OCI-LY7 (cell line): ENCODE results near the gene PCNA. TPM values are rescaled to one million over a fixed set of nuclear protein-coding genes. Genes with fewer than 3 reads are reported as not detected.
"Not testable (repeated sequence)": the region's sequence is repeated elsewhere in the genome, so short reads cannot be mapped to it uniquely, and the experiment has no call there.

ENCODE experiments used
- BruUV-seq: library from RNA; stranded (reverse); fragments of 400-500 nt; replicated peaks from 2 replicates; lab custom pipeline; 2021; lab: Mats Ljungman, UMichigan
- CTCF ChIA-PET: fragments of 300-600 bp; sonication (Branson Sonifier 250); formaldehyde crosslinking; loops from one replicate; lab custom pipeline; 2022; ENCODE audit warnings: antibody characterized with exemption; ENCODE audit not compliant: unreplicated experiment; lab: Charles Lee
- POLR2A ChIA-PET: fragments of 300-600 bp; sonication (Branson Sonifier 250); formaldehyde crosslinking; loops from one replicate; lab custom pipeline; 2022; ENCODE audit warnings: antibody characterized with exemption; lab: Charles Lee
- DNase-seq: peaks from one replicate; pipeline ENCODE4 v3.0.0-alpha.2; 2015; ENCODE audit warnings: low spot score
- H2AFZ ChIP-seq: fragments of 200-600 bp; sonication (generic), shearing (Covaris generic); 2 replicates; pipeline ENCODE4 v1.6.1; 2014; ENCODE audit warnings: mild to moderate bottlenecking, antibody characterized with exemption, low read length, moderate library complexity
- H3K27ac ChIP-seq: fragments of 200-600 bp; sonication (generic); 2 replicates; pipeline ENCODE4 v1.5.1; 2014; ENCODE audit warnings: mixed run types, low read depth, mild to moderate bottlenecking, moderate library complexity, low read length, inconsistent platforms; ENCODE audit not compliant: poor library complexity, severe bottlenecking
- H3K36me3 ChIP-seq: fragments of 200-600 bp; sonication (generic); 2 replicates; pipeline ENCODE4 v1.6.1; 2014; ENCODE audit warnings: mild to moderate bottlenecking, antibody characterized with exemption, low read length, moderate library complexity, mixed read lengths; ENCODE audit not compliant: insufficient read depth
- H3K4me1 ChIP-seq: fragments of 200-600 bp; sonication (generic); 2 replicates; pipeline ENCODE4 v1.5.1; 2014; ENCODE audit warnings: mild to moderate bottlenecking, low read length; ENCODE audit not compliant: insufficient read depth, poor library complexity, severe bottlenecking
- H3K4me2 ChIP-seq: fragments of 200-600 bp; sonication (generic); 2 replicates; pipeline ENCODE4 v1.6.1; 2014; ENCODE audit warnings: mild to moderate bottlenecking, low read length
- H3K4me3 ChIP-seq: fragments of 200-600 bp; sonication (generic); 2 replicates; pipeline ENCODE4 v1.5.1; 2014; ENCODE audit warnings: mild to moderate bottlenecking, low read depth, low read length; ENCODE audit not compliant: poor library complexity, severe bottlenecking
- H3K79me2 ChIP-seq: fragments of 200-600 bp; sonication (generic); 2 replicates; pipeline ENCODE4 v1.6.1; 2016; ENCODE audit warnings: low read depth, mild to moderate bottlenecking, low read length, moderate library complexity, mixed read lengths; ENCODE audit not compliant: insufficient read depth
- H3K9me2 ChIP-seq: fragments of 200-600 bp; sonication (generic); 2 replicates; pipeline ENCODE4 v1.6.1; 2016; ENCODE audit warnings: mild to moderate bottlenecking, low read length, mixed read lengths; ENCODE audit not compliant: insufficient read depth
- H3K9me3 ChIP-seq: fragments of 200-600 bp; sonication (generic); 2 replicates; pipeline ENCODE4 v1.6.1; 2014; ENCODE audit warnings: mild to moderate bottlenecking, mixed run types, low read length, mixed read lengths
- H4K20me1 ChIP-seq: fragments of 200-600 bp; sonication (generic); 2 replicates; pipeline ENCODE4 v1.6.1; 2014; ENCODE audit warnings: mild to moderate bottlenecking, antibody characterized with exemption, low read length, moderate library complexity, mixed read lengths; ENCODE audit not compliant: insufficient read depth
- EZH2phosphoT487 ChIP-seq: fragments of 200-600 bp; sonication (generic); IDR thresholded peaks from 2 replicates; pipeline ENCODE4 v1.6.1; 2018; ENCODE audit warnings: low read depth, borderline replicate concordance, mild to moderate bottlenecking, mixed run types, antibody characterized with exemption, low read length, moderate library complexity, mixed read lengths
- intact Hi-C: fragments of 100-400 bp; cut with micrococcal nuclease; formaldehyde crosslinking; loops from one replicate; pipeline ENCODE4 v1.10.0; 2022; ENCODE audit not compliant: unreplicated experiment
- total RNA-seq, 2 experiments: library from RNA; depleted of rRNA in 1 of 2; stranded (reverse); fragments of >200 nt in 1 of 2; shearing (Covaris generic) in 1 of 2; gene quantifications; 2 replicates each; pipeline ENCODE4 v1.2.3, GENCODE V29; 2014 to 2022
- TF ChIP-seq, protein P1 (sequence below): fragments of 200-600 bp; sonication (generic); conservative IDR thresholded peaks from 2 replicates; pipeline ENCODE4 v1.5.1; 2014; ENCODE audit warnings: mild to moderate bottlenecking, antibody characterized with exemption, low read length, moderate library complexity, mixed read lengths

PCNA gene
- total RNA-seq, 2 experiments from 2014 or later = 470 to 567 TPM

GRCh38 chr20:5077761-5078387 lies 41.9 kb downstream of the PCNA start:
- intact Hi-C loops = loop anchor here (2.0 kb wide), 1 partner anchor 77 kb away; the partner anchor contains the start of gene SLC23A2
- TF ChIP-seq EZH2phosphoT487 = no peak
- Histone ChIP-seq H3K36me3 (no peaks in the 10 kb centered on the region), H3K27ac (peak overlapping the region; percentile 77), H3K9me2 (no peaks in the 10 kb centered on the region), H3K4me3 (peak overlapping the region; percentile 53), H3K9me3 (no peaks in the 10 kb centered on the region), H3K4me1 (peaks cover 57% of the 10 kb centered on the region), H4K20me1 (no peaks in the 10 kb centered on the region), H2AFZ (peak overlapping the region; percentile 99), H3K79me2 (no peaks in the 10 kb centered on the region), H3K4me2 (peak overlapping the region; percentile 87)
- TSS peak; percentile 81 for BruUV-seq
- peak; percentile 18 for DNase-seq
- ChIA-PET POLR2A (interaction anchor here (1.0 to 1.1 kb wide), 2 partner anchors 14 to 21 kb away, joined by 3 read pairs; no protein-coding TSS in a partner anchor), CTCF (no interaction called here)

- DNase-seq, intact Hi-C loops, H4K20me1 ChIP-seq, H3K36me3 ChIP-seq, CTCF ChIA-PET, H3K27ac ChIP-seq, BruUV-seq, H3K4me2 ChIP-seq, H3K4me3 ChIP-seq, H3K79me2 ChIP-seq, H3K9me3 ChIP-seq, H3K9me2 ChIP-seq, H2AFZ ChIP-seq: not testable (repeated sequence)
- POLR2A ChIA-PET = interaction anchor here (0.6 to 1.5 kb wide), 5 partner anchors 11 to 40 kb away, joined by 3 read pairs; no protein-coding TSS in a partner anchor
- H3K4me1 ChIP-seq = peaks cover 53% of the 10 kb centered on the region
Measured at GRCh38 chr20:5076913-5077312, 42.8 kb downstream of the PCNA start.

DNA sequence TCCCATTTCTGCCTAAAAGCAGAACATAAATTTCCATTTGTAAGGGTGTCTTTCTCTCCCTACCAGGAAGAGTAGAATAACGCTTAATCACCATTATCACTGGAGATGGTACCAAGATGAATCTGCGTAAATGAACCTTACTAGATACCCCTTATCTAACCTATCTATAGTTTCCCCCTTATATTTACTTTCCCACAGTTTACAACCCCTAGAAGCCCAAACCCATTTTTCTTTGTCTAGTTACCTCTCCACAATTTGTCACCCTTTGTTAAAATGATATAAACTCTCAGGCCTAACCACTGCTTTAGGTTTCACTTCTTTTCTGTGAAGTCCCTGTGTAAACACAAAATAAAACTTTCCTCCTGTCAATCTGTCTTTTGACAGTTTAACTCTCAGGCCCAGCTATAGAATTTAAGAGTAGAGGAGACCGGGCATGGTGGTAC lies 45.5 kb downstream of the PCNA start:
- peaks cover 27% of the 10 kb centered on the region for H3K4me1 ChIP-seq
- intact Hi-C loops = no loop called here
- no peaks in the 10 kb centered on the region for H4K20me1 ChIP-seq
- no peaks in the 10 kb centered on the region for H3K79me2 ChIP-seq
- no peaks in the 10 kb centered on the region for H3K9me3 ChIP-seq
- POLR2A ChIA-PET = no interaction called here
- 0 out of 2 replicates have a peak overlapping the region, but pooled peaks have one; percentile 23 for H2AFZ ChIP-seq
- CTCF ChIA-PET = no interaction called here
- no peaks in the 10 kb centered on the region for H3K36me3 ChIP-seq
- H3K4me3 ChIP-seq = no peak overlapping the region
- no peak overlapping the region; the same call in 1 of the 2 replicates for H3K4me2 ChIP-seq
- no peaks in the 10 kb centered on the region for H3K9me2 ChIP-seq
- no peak overlapping the region for H3K27ac ChIP-seq
- TF ChIP-seq, protein P1, sequence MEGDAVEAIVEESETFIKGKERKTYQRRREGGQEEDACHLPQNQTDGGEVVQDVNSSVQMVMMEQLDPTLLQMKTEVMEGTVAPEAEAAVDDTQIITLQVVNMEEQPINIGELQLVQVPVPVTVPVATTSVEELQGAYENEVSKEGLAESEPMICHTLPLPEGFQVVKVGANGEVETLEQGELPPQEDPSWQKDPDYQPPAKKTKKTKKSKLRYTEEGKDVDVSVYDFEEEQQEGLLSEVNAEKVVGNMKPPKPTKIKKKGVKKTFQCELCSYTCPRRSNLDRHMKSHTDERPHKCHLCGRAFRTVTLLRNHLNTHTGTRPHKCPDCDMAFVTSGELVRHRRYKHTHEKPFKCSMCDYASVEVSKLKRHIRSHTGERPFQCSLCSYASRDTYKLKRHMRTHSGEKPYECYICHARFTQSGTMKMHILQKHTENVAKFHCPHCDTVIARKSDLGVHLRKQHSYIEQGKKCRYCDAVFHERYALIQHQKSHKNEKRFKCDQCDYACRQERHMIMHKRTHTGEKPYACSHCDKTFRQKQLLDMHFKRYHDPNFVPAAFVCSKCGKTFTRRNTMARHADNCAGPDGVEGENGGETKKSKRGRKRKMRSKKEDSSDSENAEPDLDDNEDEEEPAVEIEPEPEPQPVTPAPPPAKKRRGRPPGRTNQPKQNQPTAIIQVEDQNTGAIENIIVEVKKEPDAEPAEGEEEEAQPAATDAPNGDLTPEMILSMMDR = no peak
- TF ChIP-seq EZH2phosphoT487 = no peak
- BruUV-seq = no TSS peak
- no peak for DNase-seq
